AG04450 (cell line): ENCODE measurements around the gene USP2. TPM values are rescaled to one million over a fixed set of nuclear protein-coding genes. Genes with fewer than 3 reads are reported as not detected.
"Not testable (repeated sequence)": the region's sequence is repeated elsewhere in the genome, so short reads cannot be mapped to it uniquely, and the experiment has no call there.

Experiments
- CTCF ChIA-PET: fragments of 300-600, 350-600 bp; formaldehyde crosslinking; extraction: SDS; loops from one replicate; lab custom pipeline; 2022; ENCODE audit warnings: antibody characterized with exemption, inconsistent platforms; lab: Charles Lee
- POLR2A ChIA-PET: fragments of 350-600 bp; formaldehyde crosslinking; extraction: SDS; loops from one replicate; lab custom pipeline; 2021; ENCODE audit warnings: antibody characterized with exemption, inconsistent platforms; lab: Yijun Ruan, JAX
- DNase-seq: peaks from one replicate; pipeline ENCODE4 v3.0.0-alpha.2; 2011; ENCODE audit warnings: low read depth, low spot score
- H3K27ac ChIP-seq: one replicate; pipeline ENCODE4 v1.5.1; 2012; ENCODE audit warnings: low read depth, low read length, control low read depth
- H3K27me3 ChIP-seq: one replicate; pipeline ENCODE4 v1.6.0; 2012; ENCODE audit warnings: low read length; ENCODE audit not compliant: control insufficient read depth, insufficient read depth
- H3K4me3 ChIP-seq: 2 replicates; pipeline ENCODE4 v1.5.1; 2011; ENCODE audit warnings: mild to moderate bottlenecking, low read depth, low read length, control low read depth
- H3K9me3 ChIP-seq: 2 replicates; pipeline ENCODE4 v1.5.1; 2012; ENCODE audit warnings: low read length; ENCODE audit not compliant: control insufficient read depth, insufficient read depth
- CTCF ChIP-seq: IDR thresholded peaks from 2 replicates; pipeline ENCODE4 v1.5.1; 2011; ENCODE audit warnings: low read depth, low read length, control low read depth, inconsistent platforms
- polyA plus RNA-seq: library from polyadenylated mRNA; depleted of rRNA; stranded (reverse); fragments of >200 nt; gene quantifications from 2 replicates; pipeline ENCODE4 v1.2.3, GENCODE V29; 2011

The USP2 gene
- polyA plus RNA-seq, 1 experiment: 0.32 TPM

- ChIA-PET CTCF (interaction anchor here (1.0 kb wide), 1 partner anchor 13 kb away, joined by 3 read pairs; no protein-coding TSS in a partner anchor), POLR2A (interaction anchor here (0.5 kb wide), 1 partner anchor 235 kb away, joined by 3 read pairs; no protein-coding TSS in a partner anchor)
- DNase-seq: no peak
- TF ChIP-seq CTCF: peak; percentile 51
- Histone ChIP-seq H3K27ac (no peak overlapping the region), H3K27me3 (peaks cover 7% of the 10 kb centered on the region), H3K4me3 (no peak overlapping the region), H3K9me3 (no peaks in the 10 kb centered on the region)
Observed at GRCh38 chr11:119389611-119390254, 8.2 kb upstream of the USP2 start.

GRCh38 chr11:119388103-119388502 is 6.6 kb upstream of the USP2 start:
- DNase-seq: no peak
- TF ChIP-seq CTCF: no peak
- CTCF ChIA-PET: interaction anchor here (1.0 kb wide), 1 partner anchor 32 kb away, joined by 3 read pairs; no protein-coding TSS in a partner anchor
- Histone ChIP-seq H3K4me3 (no peak overlapping the region), H3K27ac (no peak overlapping the region), H3K27me3 (peaks cover 17% of the 10 kb centered on the region), H3K9me3 (no peaks in the 10 kb centered on the region)
- POLR2A ChIA-PET: no interaction called here

- TF ChIP-seq CTCF: no peak
- H3K4me3 ChIP-seq: no peak overlapping the region
- CTCF ChIA-PET: interaction anchor here (0.6 to 3.2 kb wide), 3 partner anchors 44 to 91 kb away, joined by 3 to 17 read pairs (median 6); no protein-coding TSS in a partner anchor
- H3K9me3 ChIP-seq: no peaks in the 10 kb centered on the region
- no peak for DNase-seq
- H3K27ac ChIP-seq: no peak overlapping the region
- POLR2A ChIA-PET: no interaction called here
- peaks cover 20% of the 10 kb centered on the region for H3K27me3 ChIP-seq
Observed at GRCh38 chr11:119384332-119384731, 2.8 kb upstream of the USP2 start.

- H3K4me3 ChIP-seq, POLR2A ChIA-PET, H3K27ac ChIP-seq, DNase-seq, H3K9me3 ChIP-seq: not testable (repeated sequence)
- H3K27me3 ChIP-seq: peaks cover 17% of the 10 kb centered on the region
- CTCF ChIA-PET: interaction anchor here (0.7 to 5.7 kb wide), 5 partner anchors 8 to 59 kb away, joined by 4 to 48 read pairs (median 6); partner anchors contain the start of gene C1QTNF5
Observed at GRCh38 chr11:119382513-119382912, 1.0 kb upstream of the USP2 start.

GRCh38 chr11:119382101-119382500 is 611 bp upstream of the USP2 start:
- no peak overlapping the region for H3K27ac ChIP-seq
- POLR2A ChIA-PET: no interaction called here
- peaks cover 17% of the 10 kb centered on the region for H3K27me3 ChIP-seq
- CTCF ChIA-PET: interaction anchor here (0.7 to 5.7 kb wide), 4 partner anchors 26 to 59 kb away, joined by 4 to 48 read pairs (median 7); partner anchors contain the start of gene C1QTNF5
- no peak for TF ChIP-seq CTCF
- no peak for DNase-seq
- peak overlapping the region; percentile 62 for H3K4me3 ChIP-seq
- no peaks in the 10 kb centered on the region for H3K9me3 ChIP-seq
